ENCODE data around the gene NSD1.

The NSD1 gene

DNA sequence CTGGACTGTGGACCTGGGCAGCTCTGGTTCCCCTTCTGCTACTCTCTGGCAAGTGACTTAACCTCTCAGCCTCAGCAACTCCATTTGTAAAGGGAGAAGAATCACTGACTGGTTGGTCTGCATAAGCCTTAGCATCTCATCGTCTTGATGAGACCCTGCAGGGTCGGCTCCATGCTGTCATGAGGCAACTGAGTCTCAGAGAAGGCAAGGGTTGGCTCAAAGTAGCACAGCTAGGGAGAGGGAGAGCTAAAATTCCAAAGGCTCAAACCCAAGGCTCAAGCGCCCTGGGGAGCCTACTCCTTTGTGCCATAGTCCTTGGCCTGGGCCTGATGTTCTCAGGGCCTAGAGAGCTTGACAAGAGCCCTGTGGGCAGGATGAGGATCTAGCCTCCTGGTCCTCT is 42.3 kb upstream of the NSD1 start:
- TF ChIP-seq EP300 (IDR thresholded peaks at IDR 0.05; ENCODE audit: borderline replicate concordance) (no peak), RAD21 (IDR thresholded peaks at IDR 0.05; ENCODE audit: low read depth) (no peak), TAF1 (IDR thresholded peaks at IDR 0.05; ENCODE audit: low read depth) (no peak), MAX (IDR thresholded peaks at IDR 0.05) (no peak), CREB1 (IDR thresholded peaks at IDR 0.05; ENCODE audit: low read depth) (no peak), EGR1 (IDR thresholded peaks at IDR 0.05) (no peak), YY1 (IDR thresholded peaks at IDR 0.05; ENCODE audit: low read depth) (no peak), TCF12 (IDR thresholded peaks at IDR 0.05; ENCODE audit: low read depth) (no peak), CEBPB (IDR thresholded peaks at IDR 0.05) (no peak)
- TF ChIP-seq, protein P1, sequence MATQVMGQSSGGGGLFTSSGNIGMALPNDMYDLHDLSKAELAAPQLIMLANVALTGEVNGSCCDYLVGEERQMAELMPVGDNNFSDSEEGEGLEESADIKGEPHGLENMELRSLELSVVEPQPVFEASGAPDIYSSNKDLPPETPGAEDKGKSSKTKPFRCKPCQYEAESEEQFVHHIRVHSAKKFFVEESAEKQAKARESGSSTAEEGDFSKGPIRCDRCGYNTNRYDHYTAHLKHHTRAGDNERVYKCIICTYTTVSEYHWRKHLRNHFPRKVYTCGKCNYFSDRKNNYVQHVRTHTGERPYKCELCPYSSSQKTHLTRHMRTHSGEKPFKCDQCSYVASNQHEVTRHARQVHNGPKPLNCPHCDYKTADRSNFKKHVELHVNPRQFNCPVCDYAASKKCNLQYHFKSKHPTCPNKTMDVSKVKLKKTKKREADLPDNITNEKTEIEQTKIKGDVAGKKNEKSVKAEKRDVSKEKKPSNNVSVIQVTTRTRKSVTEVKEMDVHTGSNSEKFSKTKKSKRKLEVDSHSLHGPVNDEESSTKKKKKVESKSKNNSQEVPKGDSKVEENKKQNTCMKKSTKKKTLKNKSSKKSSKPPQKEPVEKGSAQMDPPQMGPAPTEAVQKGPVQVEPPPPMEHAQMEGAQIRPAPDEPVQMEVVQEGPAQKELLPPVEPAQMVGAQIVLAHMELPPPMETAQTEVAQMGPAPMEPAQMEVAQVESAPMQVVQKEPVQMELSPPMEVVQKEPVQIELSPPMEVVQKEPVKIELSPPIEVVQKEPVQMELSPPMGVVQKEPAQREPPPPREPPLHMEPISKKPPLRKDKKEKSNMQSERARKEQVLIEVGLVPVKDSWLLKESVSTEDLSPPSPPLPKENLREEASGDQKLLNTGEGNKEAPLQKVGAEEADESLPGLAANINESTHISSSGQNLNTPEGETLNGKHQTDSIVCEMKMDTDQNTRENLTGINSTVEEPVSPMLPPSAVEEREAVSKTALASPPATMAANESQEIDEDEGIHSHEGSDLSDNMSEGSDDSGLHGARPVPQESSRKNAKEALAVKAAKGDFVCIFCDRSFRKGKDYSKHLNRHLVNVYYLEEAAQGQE (IDR thresholded peaks at IDR 0.05; ENCODE audit: low read depth) = no peak
- TF ChIP-seq, protein P2, sequence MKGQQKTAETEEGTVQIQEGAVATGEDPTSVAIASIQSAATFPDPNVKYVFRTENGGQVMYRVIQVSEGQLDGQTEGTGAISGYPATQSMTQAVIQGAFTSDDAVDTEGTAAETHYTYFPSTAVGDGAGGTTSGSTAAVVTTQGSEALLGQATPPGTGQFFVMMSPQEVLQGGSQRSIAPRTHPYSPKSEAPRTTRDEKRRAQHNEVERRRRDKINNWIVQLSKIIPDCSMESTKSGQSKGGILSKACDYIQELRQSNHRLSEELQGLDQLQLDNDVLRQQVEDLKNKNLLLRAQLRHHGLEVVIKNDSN (IDR thresholded peaks at IDR 0.05) = no peak

- TF ChIP-seq RAD21 (IDR thresholded peaks at IDR 0.05; ENCODE audit: low read depth) (no peak), EGR1 (IDR thresholded peaks at IDR 0.05) (no peak), TAF1 (IDR thresholded peaks at IDR 0.05; ENCODE audit: low read depth) (no peak), CREB1 (IDR thresholded peaks at IDR 0.05; ENCODE audit: low read depth) (no peak), MAX (IDR thresholded peaks at IDR 0.05) (no peak), TEAD4 (IDR thresholded peaks at IDR 0.05) (no peak), ZBTB7A (IDR thresholded peaks at IDR 0.05; ENCODE audit: low read depth) (no peak), EP300 (IDR thresholded peaks at IDR 0.05; ENCODE audit: borderline replicate concordance) (no peak), CEBPB (IDR thresholded peaks at IDR 0.05) (no peak), TCF12 (IDR thresholded peaks at IDR 0.05; ENCODE audit: low read depth) (no peak), NFIC (IDR thresholded peaks at IDR 0.05) (no peak), FOXM1 (IDR thresholded peaks at IDR 0.05; ENCODE audit: borderline replicate concordance, low read depth) (no peak), YY1 (IDR thresholded peaks at IDR 0.05; ENCODE audit: low read depth) (no peak)
- TF ChIP-seq, protein P2 (IDR thresholded peaks at IDR 0.05) = no peak
- TF ChIP-seq, protein P1 (IDR thresholded peaks at IDR 0.05; ENCODE audit: low read depth) = no peak
These were observed 41.1 kb upstream of the NSD1 start for GRCh38 chr5:177092178-177093081.

GRCh38 chr5:177093082-177093712 is 40.4 kb upstream of the NSD1 start:
- TF ChIP-seq FOXM1 (IDR thresholded peaks at IDR 0.05; ENCODE audit: borderline replicate concordance, low read depth) (no peak), NFIC (IDR thresholded peaks at IDR 0.05) (no peak), MAX (IDR thresholded peaks at IDR 0.05) (no peak), EP300 (IDR thresholded peaks at IDR 0.05; ENCODE audit: borderline replicate concordance) (no peak), TCF12 (IDR thresholded peaks at IDR 0.05; ENCODE audit: low read depth) (no peak), EGR1 (IDR thresholded peaks at IDR 0.05) (no peak), TAF1 (IDR thresholded peaks at IDR 0.05; ENCODE audit: low read depth) (no peak)
- TF ChIP-seq, protein P1 (IDR thresholded peaks at IDR 0.05; ENCODE audit: low read depth) = no peak
- TF ChIP-seq, protein P2 (IDR thresholded peaks at IDR 0.05) = no peak
